NK-92 (cell line): ENCODE measurements around the gene MRPL4.

Experiments used
- DNase-seq: peaks from one replicate; lab custom pipeline; 2025; ENCODE audit not compliant: unreplicated experiment; lab: John Stamatoyannopoulos, UW

The MRPL4 gene

GRCh38 chr19:10286803-10287737 lies 35.1 kb downstream of the MRPL4 start, which contains the start of gene ICAM4:
Gene ICAM4, plus strand, starts transcription at chr19:10286955. Its CDS starts 58 bp downstream, at chr19:10287013.
- no peak for DNase-seq

- no peak for DNase-seq
These were observed 36.7 kb downstream of the MRPL4 start for GRCh38 chr19:10288662-10289166.

GRCh38 chr19:10289167-10289835 lies 37.3 kb downstream of the MRPL4 start:
- DNase-seq = no peak

GRCh38 chr19:10289836-10290356 lies 37.9 kb downstream of the MRPL4 start, which contains the start of gene ICAM5:
Gene ICAM5, plus strand, starts transcription at chr19:10289952. Its CDS starts 92 bp downstream, at chr19:10290044.
- DNase-seq = no peak

- no peak for DNase-seq
These were observed 38.4 kb downstream of the MRPL4 start for GRCh38 chr19:10290357-10290875.

GRCh38 chr19:10290876-10291553 lies 39.0 kb downstream of the MRPL4 start:
- no peak for DNase-seq

- no peak for DNase-seq
These were observed 39.7 kb downstream of the MRPL4 start for GRCh38 chr19:10291554-10292205.

GRCh38 chr19:10292206-10292788 lies 40.3 kb downstream of the MRPL4 start:
- DNase-seq = no peak

GRCh38 chr19:10292789-10293636 lies 41.0 kb downstream of the MRPL4 start:
- no peak for DNase-seq

GRCh38 chr19:10293637-10294367 lies 41.8 kb downstream of the MRPL4 start:
- no peak for DNase-seq

- no peak for DNase-seq
These were observed 42.3 kb downstream of the MRPL4 start for GRCh38 chr19:10294368-10294697.

GRCh38 chr19:10295305-10295846 lies 43.4 kb downstream of the MRPL4 start:
- no peak for DNase-seq

GRCh38 chr19:10295847-10296591 lies 44.0 kb downstream of the MRPL4 start:
- no peak for DNase-seq

- no peak for DNase-seq
These were observed 47.8 kb downstream of the MRPL4 start for GRCh38 chr19:10299545-10300458.

- DNase-seq = no peak
These were observed 53.3 kb downstream of the MRPL4 start for GRCh38 chr19:10305139-10305806.

- no peak for DNase-seq
These were observed 54.3 kb downstream of the MRPL4 start for GRCh38 chr19:10306327-10306726.
